ENCODE data around the gene NAB2. TPM values are rescaled to one million over a fixed set of nuclear protein-coding genes. Genes with fewer than 3 reads are reported as not detected.

The NAB2 gene
- polyA plus RNA-seq, 6 donors from 2014 or later: 0.54 to 2.6 (median 1.6) TPM

GRCh38 chr12:57103856-57104255, 14.9 kb downstream of the NAB2 start:
- no peak overlapping the region for H3K4me3 Mint-ChIP-seq
- DNase-seq: no peak
- H3K4me1 Mint-ChIP-seq: peaks cover 40 to 56% (median 48%) of the 10 kb centered on the region in 3 donors
- peak overlapping the region in 3 of 6 donors; percentile 27 to 73 (median 31) for H3K27ac Mint-ChIP-seq
- ATAC-seq (ENCODE audit: low read depth in 2 of 2): no peak
- H3K36me3 Mint-ChIP-seq: peaks cover 0 to 34% of the 10 kb centered on the region in 2 donors
- H3K27me3 Mint-ChIP-seq: no peaks in the 10 kb centered on the region
- H3K9me3 Mint-ChIP-seq: no peaks in the 10 kb centered on the region

DNA sequence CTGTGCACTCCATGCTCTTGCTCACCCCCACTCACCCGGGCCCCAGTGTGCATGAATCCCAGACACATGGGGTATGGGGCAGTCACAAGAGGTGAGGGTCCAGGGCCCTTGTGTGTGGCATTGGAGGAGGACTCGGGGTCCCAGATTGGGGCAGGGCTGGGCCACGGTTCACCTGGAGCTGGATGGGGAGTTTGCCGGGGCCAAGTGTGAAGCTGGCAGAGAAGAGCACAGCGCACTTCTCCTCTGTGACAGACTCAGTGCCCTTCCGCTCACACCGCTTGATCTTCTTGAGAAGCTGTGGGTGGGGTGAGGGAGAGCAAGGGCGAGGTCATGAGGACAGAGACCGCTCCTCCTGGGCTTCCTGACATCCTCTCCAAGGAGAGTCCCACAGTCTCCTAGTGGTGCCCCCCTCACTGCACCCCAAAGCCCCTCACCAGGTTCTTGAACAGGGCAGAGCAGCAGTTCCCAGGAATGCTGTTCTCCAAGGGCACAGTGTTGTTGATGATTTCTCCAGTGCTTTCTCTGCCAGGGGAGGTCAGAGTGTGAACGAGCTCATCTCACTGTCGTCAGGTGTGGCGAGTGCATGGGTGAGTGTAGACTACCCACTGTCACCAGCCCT, 15.5 kb downstream of the NAB2 start:
- H3K4me3 Mint-ChIP-seq: peak overlapping the region in 1 of 8 donors; percentile 33
- peaks cover 0 to 29% of the 10 kb centered on the region in 2 donors for H3K36me3 Mint-ChIP-seq
- H3K27ac Mint-ChIP-seq: peak overlapping the region in 3 of 6 donors; percentile 30 to 70 (median 31)
- H3K4me1 Mint-ChIP-seq: peaks cover 38 to 60% (median 46%) of the 10 kb centered on the region in 3 donors
- H3K27me3 Mint-ChIP-seq: no peaks in the 10 kb centered on the region
- ATAC-seq (ENCODE audit: low read depth in 2 of 2): no peak
- no peaks in the 10 kb centered on the region for H3K9me3 Mint-ChIP-seq
- DNase-seq: no peak

DNA sequence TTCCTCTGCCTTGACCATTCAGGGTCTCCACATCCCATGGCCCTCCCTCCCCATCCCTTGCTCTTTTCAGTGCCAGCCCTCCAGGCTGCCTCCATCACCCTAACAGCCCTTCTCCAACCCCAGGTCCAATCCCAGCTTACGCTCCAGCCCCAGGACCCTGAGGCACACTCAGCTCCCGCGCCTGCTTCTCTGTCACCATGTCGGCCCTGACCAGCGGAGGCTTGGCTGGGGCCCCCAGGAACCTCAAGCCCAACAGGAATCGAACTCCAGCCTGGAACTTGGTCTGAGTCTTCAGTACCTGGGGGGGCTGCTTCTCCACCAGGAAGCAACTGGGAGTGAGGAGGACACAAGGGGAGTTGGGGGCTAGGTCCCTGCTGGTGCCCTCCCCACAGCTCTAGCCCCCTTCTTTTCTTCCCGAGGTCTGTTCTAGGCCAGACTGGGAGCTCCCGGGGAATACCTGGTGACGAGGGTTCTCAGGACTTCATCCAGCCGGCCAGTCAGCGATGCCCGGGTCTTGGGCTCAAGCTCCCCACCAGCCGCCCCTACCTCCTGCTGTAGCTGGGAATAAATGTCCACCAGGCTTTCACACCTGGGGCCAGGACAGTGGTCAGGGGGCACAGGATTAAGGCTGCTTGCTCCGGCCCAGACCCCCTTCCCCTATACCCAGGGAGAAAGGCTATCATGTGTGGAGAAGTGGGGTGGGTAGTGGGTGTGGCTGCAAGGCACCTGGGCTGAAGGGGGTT, 16.3 kb downstream of the NAB2 start:
- DNase-seq (no peak), ATAC-seq (ENCODE audit: low read depth in 2 of 2) (no peak)
- no peaks in the 10 kb centered on the region for H3K9me3 Mint-ChIP-seq
- H3K27me3 Mint-ChIP-seq: no peaks in the 10 kb centered on the region
- peak overlapping the region in 3 of 6 donors; percentile 47 to 99 (median 90) for H3K27ac Mint-ChIP-seq
- H3K36me3 Mint-ChIP-seq: peaks cover 0 to 23% of the 10 kb centered on the region in 2 donors
- H3K4me3 Mint-ChIP-seq: peak overlapping the region in 1 of 8 donors; percentile 33
- H3K4me1 Mint-ChIP-seq: peaks cover 42 to 65% (median 47%) of the 10 kb centered on the region in 3 donors

- H3K27ac Mint-ChIP-seq: peak overlapping the region in 4 of 6 donors; percentile 21 to 99 (median 58)
- peaks cover 42 to 66% (median 48%) of the 10 kb centered on the region in 3 donors for H3K4me1 Mint-ChIP-seq
- peaks cover 0 to 28% of the 10 kb centered on the region in 2 donors for H3K36me3 Mint-ChIP-seq
- ATAC-seq (ENCODE audit: low read depth in 2 of 2) (no peak), DNase-seq (no peak)
- H3K4me3 Mint-ChIP-seq: peak overlapping the region in 1 of 8 donors; percentile 34
- H3K27me3 Mint-ChIP-seq: no peaks in the 10 kb centered on the region
- H3K9me3 Mint-ChIP-seq: no peaks in the 10 kb centered on the region
Observed at GRCh38 chr12:57106021-57106708, 17.3 kb downstream of the NAB2 start.

DNA sequence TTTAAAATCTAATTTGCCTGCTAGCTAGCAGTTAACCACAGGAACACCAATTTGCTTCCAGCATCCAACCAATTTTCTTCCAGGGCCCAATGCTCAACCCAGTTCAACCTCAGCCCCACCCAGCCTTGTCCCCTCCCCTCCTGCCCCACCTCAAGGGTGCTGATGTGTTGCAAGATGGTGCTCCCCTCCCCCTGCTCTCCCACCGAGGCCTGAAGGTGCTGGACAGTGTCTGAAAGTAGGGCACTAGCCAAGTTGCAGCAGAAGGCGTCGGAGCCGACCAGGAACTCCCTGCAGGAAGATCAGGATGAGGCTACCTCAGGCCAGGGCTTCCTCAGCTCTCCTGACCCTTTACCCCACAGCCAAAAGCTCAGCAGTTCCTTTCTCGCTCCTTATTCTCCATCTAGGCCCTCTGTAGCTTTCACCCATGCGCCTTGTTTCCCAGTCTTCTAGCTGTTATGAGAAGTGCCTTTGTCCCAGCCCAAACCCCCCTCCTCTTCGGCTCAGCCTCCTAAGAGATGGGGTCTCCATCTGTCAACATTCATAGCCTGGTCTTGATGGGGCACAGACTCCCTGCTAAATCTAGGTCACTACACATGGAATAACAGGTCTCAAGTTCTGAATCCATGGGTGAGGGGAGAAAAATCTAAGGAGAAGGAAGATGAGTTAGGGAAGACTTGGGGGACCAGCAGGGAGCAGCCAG, 18.7 kb downstream of the NAB2 start:
- Mint-ChIP-seq H3K27ac (peak overlapping the region in 5 of 6 donors; percentile 13 to 99 (median 87)), H3K4me1 (peaks cover 52 to 64% (median 62%) of the 10 kb centered on the region in 3 donors), H3K27me3 (no peaks in the 10 kb centered on the region), H3K36me3 (peaks cover 0 to 31% of the 10 kb centered on the region in 2 donors), H3K4me3 (peak overlapping the region in 5 of 8 donors; percentile 20 to 68 (median 53)), H3K9me3 (no peaks in the 10 kb centered on the region)
- DNase-seq (no peak), ATAC-seq (ENCODE audit: low read depth in 2 of 2) (no peak)

GRCh38 chr12:57109207-57110103, 20.5 kb downstream of the NAB2 start:
- Mint-ChIP-seq H3K4me1 (peaks cover 55 to 65% (median 61%) of the 10 kb centered on the region in 3 donors), H3K27me3 (no peaks in the 10 kb centered on the region), H3K9me3 (no peaks in the 10 kb centered on the region), H3K4me3 (peak overlapping the region; percentile 93 to 100 (median 97)), H3K36me3 (peaks cover 0 to 31% of the 10 kb centered on the region in 2 donors), H3K27ac (peak overlapping the region; percentile 98 to 100 (median 100))
- DNase-seq: no peak
- no peak for ATAC-seq (ENCODE audit: low read depth in 2 of 2)

DNA sequence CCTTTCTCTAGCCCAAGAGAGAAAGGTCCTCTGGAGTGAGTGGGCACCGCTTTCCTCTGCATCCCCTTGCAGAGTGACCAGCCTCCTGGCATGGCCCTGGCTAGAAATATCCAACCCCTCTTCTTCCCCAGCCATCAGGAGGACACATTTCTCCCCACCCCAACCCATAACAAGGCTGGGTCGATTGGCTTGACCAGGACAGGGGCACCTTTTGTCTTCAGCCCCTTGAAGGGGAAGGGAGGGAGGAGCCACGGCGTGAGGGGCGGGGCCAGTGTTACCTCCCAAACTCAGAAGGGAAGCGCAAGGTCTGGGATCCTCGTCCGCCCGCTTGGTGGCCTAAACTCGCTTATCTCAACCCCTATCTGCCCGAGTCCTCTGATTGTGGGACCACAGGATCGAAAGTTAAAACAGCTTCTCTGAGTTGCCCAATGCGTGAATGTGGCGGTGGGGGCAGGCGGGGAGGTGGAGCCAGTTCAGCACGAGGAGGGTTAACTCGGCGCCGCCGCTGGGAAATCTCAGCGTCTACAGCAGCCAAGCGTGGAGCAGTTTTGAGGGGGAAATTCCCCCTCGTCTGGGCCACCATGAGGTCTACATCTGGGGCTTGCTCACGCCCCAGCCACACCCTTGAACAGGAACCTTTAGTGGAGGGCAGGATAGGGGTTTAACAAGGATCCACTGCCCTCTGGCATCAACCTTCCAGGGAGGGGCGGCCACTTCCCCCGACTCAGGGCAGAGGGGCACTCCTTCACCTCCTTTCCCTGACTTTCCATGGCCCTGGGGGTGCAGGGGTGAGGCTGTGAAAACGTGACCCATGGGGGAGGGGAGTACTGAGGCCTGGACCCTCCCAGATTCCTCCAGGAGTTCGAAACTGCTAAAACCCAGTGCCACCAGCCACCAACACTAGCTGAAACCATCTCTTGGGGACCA, 21.5 kb downstream of the NAB2 start:
- H3K27me3 Mint-ChIP-seq: no peaks in the 10 kb centered on the region
- H3K4me1 Mint-ChIP-seq: peaks cover 55 to 61% (median 60%) of the 10 kb centered on the region in 3 donors
- H3K36me3 Mint-ChIP-seq: peaks cover 0 to 31% of the 10 kb centered on the region in 2 donors
- H3K9me3 Mint-ChIP-seq: no peaks in the 10 kb centered on the region
- ATAC-seq (ENCODE audit: low read depth in 2 of 2) (peak; percentile 67 to 72), DNase-seq (peak; percentile 83)
- peak overlapping the region; percentile 93 to 100 (median 97) for H3K4me3 Mint-ChIP-seq
- H3K27ac Mint-ChIP-seq: peak overlapping the region; percentile 98 to 100 (median 100)

GRCh38 chr12:57111031-57111734, 22.3 kb downstream of the NAB2 start, which contains the start of gene STAT6:
STAT6 (minus strand) TSS chr12:57111362; CDS start chr12:57108278, 3,084 bp downstream.
- H3K27me3 Mint-ChIP-seq: no peaks in the 10 kb centered on the region
- H3K4me1 Mint-ChIP-seq: peaks cover 51 to 61% (median 60%) of the 10 kb centered on the region in 3 donors
- peak; percentile 86 for DNase-seq
- ATAC-seq (ENCODE audit: low read depth in 2 of 2): peak; percentile 67
- H3K9me3 Mint-ChIP-seq: no peaks in the 10 kb centered on the region
- H3K27ac Mint-ChIP-seq: peak within 1 kb of the TSS; percentile 98 to 100 (median 100)
- H3K36me3 Mint-ChIP-seq: peaks cover 0 to 28% of the 10 kb centered on the region in 2 donors
- peak within 1 kb of the TSS; percentile 93 to 100 (median 97) for H3K4me3 Mint-ChIP-seq

DNA sequence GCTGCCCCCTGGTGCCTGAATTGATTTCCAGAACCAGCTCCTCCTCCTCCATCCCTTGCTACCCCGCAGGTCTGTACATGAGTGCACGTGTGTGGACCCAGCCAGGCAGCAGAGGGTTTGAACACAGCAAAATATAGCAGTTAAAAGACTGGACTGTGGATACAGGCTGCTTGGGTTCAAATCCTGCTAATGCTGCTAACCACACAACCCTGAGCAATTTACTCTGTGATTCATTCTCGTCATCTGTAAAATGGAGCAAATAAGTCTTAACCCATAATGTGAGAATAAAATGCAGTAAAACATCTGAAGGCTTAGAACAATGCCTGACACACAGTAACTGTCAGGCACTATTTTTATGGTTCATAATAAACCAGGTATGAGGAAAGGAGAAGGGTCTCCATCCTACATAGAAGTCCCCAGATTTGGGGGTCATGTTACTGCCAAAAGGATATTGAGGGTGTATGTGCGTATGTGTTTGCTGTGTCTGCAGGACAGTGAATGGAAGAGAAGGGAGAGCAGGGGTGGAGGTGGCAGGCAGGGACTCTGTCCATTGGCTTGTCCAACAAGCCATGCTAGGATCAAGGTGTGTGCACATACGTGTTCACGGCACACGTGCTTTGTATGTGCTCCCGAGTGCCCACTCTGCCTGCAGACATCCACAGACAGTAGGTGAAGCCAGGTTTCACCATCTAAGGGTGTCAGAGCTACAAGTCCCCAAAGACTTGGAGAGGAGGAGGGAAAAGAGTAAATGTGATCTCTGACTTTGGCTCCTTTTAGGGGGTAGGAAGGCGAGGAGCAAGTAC, 23.8 kb downstream of the NAB2 start:
- Mint-ChIP-seq H3K27me3 (peaks cover 0 to 6% (median 0%) of the 10 kb centered on the region in 3 donors), H3K4me3 (peak overlapping the region; percentile 93 to 100 (median 97)), H3K36me3 (peaks cover 0 to 13% of the 10 kb centered on the region in 2 donors), H3K9me3 (no peaks in the 10 kb centered on the region), H3K27ac (peak overlapping the region; percentile 98 to 100 (median 100)), H3K4me1 (peaks cover 38 to 46% (median 45%) of the 10 kb centered on the region in 3 donors)
- DNase-seq (no peak), ATAC-seq (ENCODE audit: low read depth in 2 of 2) (no peak)

GRCh38 chr12:57116580-57117281, 27.8 kb downstream of the NAB2 start:
- no peak for ATAC-seq (ENCODE audit: low read depth in 2 of 2)
- no peak overlapping the region for H3K27ac Mint-ChIP-seq

More at GRCh38 chr12:57116580-57117281, 27.8 kb downstream of the NAB2 start:
- Mint-ChIP-seq H3K4me3 (peak overlapping the region in 1 of 8 donors; percentile 22), H3K27me3 (peaks cover 0 to 6% (median 0%) of the 10 kb centered on the region in 3 donors), H3K4me1 (peaks cover 23 to 28% (median 27%) of the 10 kb centered on the region in 3 donors), H3K36me3 (no peaks in the 10 kb centered on the region), H3K9me3 (no peaks in the 10 kb centered on the region)
- no peak for DNase-seq
